Cardiac atrium fibroblast (primary cell): ENCODE data around the gene LCE2B. TPM values are rescaled to one million over a fixed set of nuclear protein-coding genes. Genes with fewer than 3 reads are reported as not detected.

Experiments
- total RNA-seq: library from RNA; depleted of rRNA; stranded (reverse); fragments of >200 nt; gene quantifications from 2 replicates; pipeline ENCODE4 v1.2.3, GENCODE V29; 2015

Gene LCE2B
- not detected in 2 replicates for total RNA-seq

GRCh38 chr1:152685823-152686222 lies at the start of gene LCE2B:
Gene LCE2B (plus strand): TSS chr1:152686123. CDS start chr1:152686844, 721 bp downstream.

GRCh38 chr1:152663098-152663497 lies 22.8 kb upstream of the LCE2B start, which contains the start of gene LCE2D:
Gene LCE2D (plus strand): TSS chr1:152663380. CDS start chr1:152664106, 726 bp downstream.

GRCh38 chr1:152674983-152675382 lies 10.9 kb upstream of the LCE2B start, which contains the start of gene LCE2C:
Gene LCE2C (plus strand): TSS chr1:152675279. CDS start chr1:152676016, 737 bp downstream.

GRCh38 chr1:152697701-152698600 lies 12.0 kb downstream of the LCE2B start, which contains the start of gene LCE2A:
Gene LCE2A (plus strand): TSS chr1:152698345. CDS start chr1:152698902, 557 bp downstream.

GRCh38 chr1:152707860-152708259 lies 21.9 kb downstream of the LCE2B start, which contains the start of gene LCE4A:
Gene LCE4A (plus strand): TSS chr1:152708160. CDS start chr1:152709076, 916 bp downstream.

Other genes starting within 250 kb of the LCE2B start
- gene LCE5A, start 175.3 kb upstream of the LCE2B start, total RNA-seq = not detected in 2 replicates
- not detected in 2 replicates for gene CRCT1, start 171.6 kb upstream of the LCE2B start, total RNA-seq
- not detected in 2 replicates for gene LCE3E, start 119.3 kb upstream of the LCE2B start, total RNA-seq
- not detected in 2 replicates for gene LCE3D, start 105.6 kb upstream of the LCE2B start, total RNA-seq
- gene LCE3C, start 85.9 kb upstream of the LCE2B start, total RNA-seq = not detected in 2 replicates
- not detected in 2 replicates for gene LCE3B, start 72.3 kb upstream of the LCE2B start, total RNA-seq
- gene LCE3A, start 63.0 kb upstream of the LCE2B start, total RNA-seq = not detected in 2 replicates
- not detected in 2 replicates for gene LCE2D, start 22.7 kb upstream of the LCE2B start, total RNA-seq
- not detected in 2 replicates for gene LCE2C, start 10.8 kb upstream of the LCE2B start, total RNA-seq
- gene LCE2A, start 12.2 kb downstream of the LCE2B start, total RNA-seq = not detected in 2 replicates
- gene LCE4A, start 22.0 kb downstream of the LCE2B start, total RNA-seq = not detected in 2 replicates
- gene KPRP, start 71.9 kb downstream of the LCE2B start, total RNA-seq = not detected in 2 replicates
- not detected in 2 replicates for gene LCE1F, start 89.0 kb downstream of the LCE2B start, total RNA-seq
- gene LCE1E, start 100.1 kb downstream of the LCE2B start, total RNA-seq = not detected in 2 replicates
- not detected in 2 replicates for gene LCE1D, start 110.6 kb downstream of the LCE2B start, total RNA-seq
- gene LCE1C, start 120.5 kb downstream of the LCE2B start, total RNA-seq = not detected in 2 replicates
- not detected in 2 replicates for gene LCE1B, start 125.8 kb downstream of the LCE2B start, total RNA-seq
- not detected in 2 replicates for gene LCE1A, start 141.3 kb downstream of the LCE2B start, total RNA-seq
- not detected in 2 replicates for gene LCE6A, start 156.7 kb downstream of the LCE2B start, total RNA-seq
- not detected in 2 replicates for gene LCE7A, start 173.9 kb downstream of the LCE2B start, total RNA-seq
- not detected in 2 replicates for gene SMCP, start 192.2 kb downstream of the LCE2B start, total RNA-seq
- gene IVL, start 222.4 kb downstream of the LCE2B start, total RNA-seq = not detected in 2 replicates